HG02763 (cell line): ENCODE measurements around the gene GRAMD2B.
"Not testable (repeated sequence)": the region's sequence is repeated elsewhere in the genome, so short reads cannot be mapped to it uniquely, and the experiment has no call there.

Experiments used
- ATAC-seq: cut with Tn5 transposase; IDR thresholded peaks from one replicate; pipeline ENCODE4 v1.9.1; 2021; ENCODE audit warnings: mild to moderate bottlenecking, moderate library complexity; ENCODE audit not compliant: unreplicated experiment

GRAMD2B gene

DNA sequence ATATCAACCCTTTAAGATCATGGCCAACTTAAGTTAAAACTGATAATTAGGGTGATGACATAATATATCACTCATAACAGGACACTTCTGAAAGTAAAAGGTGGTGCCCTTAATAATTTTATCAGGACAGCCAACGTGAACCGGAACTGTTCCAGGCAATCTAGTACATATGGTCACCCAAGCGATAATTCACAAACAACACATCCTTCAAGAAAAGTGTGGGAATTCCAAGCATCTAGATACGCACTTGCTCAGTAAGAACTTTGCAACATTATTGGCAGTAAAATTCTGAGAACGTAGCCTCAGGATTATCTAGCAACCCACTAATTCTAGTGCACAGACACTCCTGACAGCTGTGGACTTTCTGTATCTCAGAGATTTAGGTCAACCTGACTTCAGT, 86.1 kb downstream of the GRAMD2B start:
- ATAC-seq: no peak

GRCh38 chr5:126511961-126512360, 88.8 kb downstream of the GRAMD2B start:
- ATAC-seq: no peak

DNA sequence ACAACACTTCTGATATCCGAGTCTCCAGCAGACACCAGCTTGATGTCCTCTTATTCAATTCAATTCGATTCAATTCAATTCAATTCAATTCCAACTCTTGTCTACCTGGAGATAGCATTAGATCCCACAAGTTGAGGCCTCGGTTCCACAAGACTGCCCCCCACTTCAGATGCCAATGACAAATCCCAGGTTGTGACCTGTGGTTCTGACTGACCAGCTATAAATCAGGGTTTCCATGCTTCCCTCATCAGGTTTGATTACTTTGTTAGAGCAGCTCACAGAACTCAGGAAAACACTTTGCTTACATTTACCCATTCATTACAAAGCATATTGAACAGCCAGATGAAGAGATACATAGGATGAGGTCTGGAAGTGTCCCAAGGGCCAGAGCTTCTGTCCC, 89.2 kb downstream of the GRAMD2B start:
- ATAC-seq: no peak

DNA sequence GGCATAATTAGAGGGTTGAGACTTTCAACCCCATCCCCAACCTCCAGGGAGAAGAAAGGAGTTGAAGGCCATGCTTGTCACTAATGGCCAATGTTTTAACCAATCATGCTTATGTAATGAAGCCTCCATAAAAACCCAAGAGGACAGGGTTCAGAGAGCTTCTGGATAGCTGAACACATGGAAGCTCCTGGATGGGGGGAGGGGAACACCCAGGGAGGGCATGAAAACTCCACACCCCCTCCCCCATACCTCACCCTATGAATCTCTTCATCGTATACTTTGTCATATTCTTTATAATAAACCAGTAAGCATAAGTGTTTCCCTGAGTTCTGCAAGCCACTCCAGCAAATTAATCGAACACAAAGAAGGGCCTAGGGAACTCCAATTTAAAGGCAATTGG, 90.1 kb downstream of the GRAMD2B start:
- ATAC-seq: no peak

GRCh38 chr5:126513703-126514102, 90.5 kb downstream of the GRAMD2B start:
- ATAC-seq: no peak

DNA sequence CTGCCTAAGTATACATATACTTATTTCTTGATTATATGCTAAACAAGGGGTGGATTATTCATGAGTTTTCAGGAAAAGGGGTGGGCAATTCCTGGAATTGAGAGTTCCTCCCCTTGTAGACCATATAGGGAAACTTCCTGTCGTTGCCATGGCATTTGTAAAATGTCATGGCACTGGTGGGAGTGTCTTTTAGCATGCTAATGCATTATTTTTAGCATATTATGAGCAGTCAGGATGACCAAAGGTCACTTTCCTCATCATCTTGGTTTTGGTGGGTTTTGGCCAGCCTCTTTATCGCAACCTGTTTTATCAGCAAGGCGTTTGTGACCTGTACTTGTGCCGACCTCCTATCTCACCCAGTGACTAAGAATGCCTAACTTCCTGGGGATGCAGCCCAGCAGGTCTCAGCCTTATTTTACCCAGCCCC, 90.9 kb downstream of the GRAMD2B start:
- ATAC-seq: no peak

- no peak for ATAC-seq
Observed at GRCh38 chr5:126514558-126515141, 91.4 kb downstream of the GRAMD2B start.

DNA sequence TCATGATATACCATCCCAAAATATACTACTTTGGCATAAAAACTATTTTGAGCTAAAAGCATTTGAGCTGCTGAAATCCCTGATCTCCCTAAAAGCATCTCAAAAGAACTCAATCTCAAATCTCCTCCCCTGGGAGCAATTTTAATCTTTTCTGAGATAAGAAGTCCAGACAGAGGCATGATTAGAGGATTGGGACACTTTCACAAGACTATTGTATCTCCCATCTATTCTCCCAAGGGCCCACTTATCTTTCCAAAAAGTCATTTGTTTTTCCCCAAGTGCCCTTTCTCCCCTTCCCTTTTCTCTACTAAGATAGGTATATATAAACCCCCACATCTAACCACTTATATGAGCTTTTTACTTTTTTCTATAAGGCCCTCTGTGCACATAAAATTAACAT, 92.1 kb downstream of the GRAMD2B start:
- ATAC-seq: no peak

GRCh38 chr5:126516133-126516532, 92.9 kb downstream of the GRAMD2B start:
- ATAC-seq: no peak

GRCh38 chr5:126516852-126517251, 93.6 kb downstream of the GRAMD2B start:
- no peak for ATAC-seq

GRCh38 chr5:126519223-126519622, 96.0 kb downstream of the GRAMD2B start:
- ATAC-seq: not testable (repeated sequence)

DNA sequence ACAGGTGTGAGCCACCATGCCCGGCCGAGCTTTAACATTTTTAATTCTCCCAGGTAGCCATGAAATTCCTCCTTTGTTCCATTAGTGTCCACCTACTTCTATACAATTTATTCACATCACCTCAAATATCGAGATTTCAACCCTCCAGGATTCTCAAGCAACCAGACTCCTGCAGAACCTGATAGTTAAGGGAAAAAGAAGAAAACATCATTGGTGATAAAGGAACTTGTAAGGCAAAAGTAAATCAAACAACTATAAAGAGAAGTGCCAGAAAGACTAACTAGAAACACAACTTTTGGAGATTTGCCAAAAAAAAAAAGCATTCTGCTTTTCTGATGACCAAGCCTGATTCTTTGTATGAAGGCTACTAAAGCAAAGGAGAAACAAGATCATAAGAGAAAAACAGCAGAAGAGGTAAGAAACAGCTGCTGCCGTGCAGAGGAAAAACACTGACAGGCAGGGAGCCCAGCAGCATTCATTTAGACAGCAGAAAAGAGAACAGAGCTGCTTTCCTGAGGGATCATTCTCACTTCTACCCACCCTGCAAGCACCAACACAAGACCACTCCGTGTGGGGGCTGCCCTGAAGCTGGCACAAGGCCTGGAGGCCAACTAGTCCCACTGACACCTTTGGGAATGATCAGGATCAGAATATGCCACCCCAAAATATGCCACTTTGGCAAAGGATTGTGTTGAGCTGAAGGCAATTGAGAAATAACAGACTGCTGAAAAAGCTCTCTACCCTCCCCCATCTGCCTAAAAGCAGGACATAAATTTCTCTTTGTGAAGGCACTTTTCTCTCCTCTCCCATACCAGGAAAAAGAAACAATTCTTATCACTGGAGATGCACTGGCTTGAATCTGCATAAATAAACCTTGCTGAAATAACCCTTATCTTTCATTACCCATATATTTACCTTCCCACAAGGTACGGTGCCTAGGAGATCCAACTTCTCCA, 96.7 kb downstream of the GRAMD2B start:
- no peak for ATAC-seq

GRCh38 chr5:126520593-126520953, 97.4 kb downstream of the GRAMD2B start:
- no peak for ATAC-seq

GRCh38 chr5:126521130-126521529, 97.9 kb downstream of the GRAMD2B start:
- ATAC-seq: no peak

DNA sequence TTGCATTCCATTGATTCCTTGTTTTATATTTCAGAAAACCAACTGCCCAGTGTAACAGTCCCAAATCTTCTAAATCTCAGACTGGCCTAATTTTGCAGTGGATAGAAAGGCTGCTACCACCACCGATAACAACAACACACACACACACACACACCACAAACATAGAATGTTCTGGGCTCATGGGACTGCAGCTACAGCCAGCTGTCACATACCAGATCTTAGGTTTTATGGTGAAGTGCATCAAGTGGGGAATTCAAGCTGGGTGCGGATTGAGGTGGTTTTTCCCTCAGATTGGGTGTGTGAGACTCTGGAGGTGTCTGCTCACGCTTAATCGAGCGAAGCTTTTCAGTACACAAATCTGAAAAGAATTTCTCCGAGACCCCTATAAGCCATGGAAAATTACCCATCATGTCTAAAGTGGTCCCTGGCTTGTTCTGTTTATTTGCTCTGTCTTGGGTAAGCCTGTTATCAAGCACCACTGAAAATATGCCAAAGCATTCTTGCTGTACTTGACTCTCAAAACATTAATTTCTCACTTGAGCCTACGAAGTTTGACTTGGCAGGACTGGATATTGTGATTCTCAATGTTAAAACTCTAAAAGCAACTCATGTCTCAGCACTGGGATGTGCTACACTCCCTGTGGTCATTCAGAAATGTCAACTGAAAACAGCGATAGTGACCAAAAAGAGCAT, 100.8 kb downstream of the GRAMD2B start:
- no peak for ATAC-seq

DNA sequence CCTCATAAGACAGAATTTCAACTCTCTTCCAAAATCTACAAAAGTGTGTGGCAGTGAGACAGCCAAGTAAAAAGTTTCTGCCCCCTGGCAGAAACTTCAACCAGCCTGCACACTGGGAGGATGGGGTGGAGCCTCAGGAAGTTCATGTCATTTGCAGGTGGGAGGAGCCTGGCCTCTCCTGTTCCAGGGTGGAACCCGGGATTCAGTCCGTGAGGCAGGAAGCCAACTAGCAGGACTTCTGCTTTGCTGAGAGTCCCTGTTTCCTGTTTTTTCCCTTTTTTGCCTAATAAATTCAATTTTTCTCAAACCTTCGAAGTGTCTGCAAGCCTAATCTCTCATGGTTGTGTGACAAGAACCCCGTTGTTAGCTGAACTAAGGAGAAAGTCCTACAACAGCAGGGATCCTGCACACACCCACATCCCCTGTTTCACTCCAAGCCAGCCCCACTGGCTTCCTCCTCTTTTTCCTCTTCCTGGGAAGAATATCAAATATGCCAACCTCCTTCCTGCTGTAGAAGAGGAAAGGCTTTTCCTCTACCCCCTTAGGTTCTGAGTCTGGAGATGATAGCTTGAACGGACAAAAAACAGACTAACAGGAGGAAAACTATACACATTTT, 102.5 kb downstream of the GRAMD2B start:
- no peak for ATAC-seq

GRCh38 chr5:126526493-126526892, 103.3 kb downstream of the GRAMD2B start:
- ATAC-seq: no peak

- ATAC-seq: no peak
Observed at GRCh38 chr5:126527158-126527557, 103.9 kb downstream of the GRAMD2B start.

- no peak for ATAC-seq
Observed at GRCh38 chr5:126527892-126528291, 104.7 kb downstream of the GRAMD2B start.

DNA sequence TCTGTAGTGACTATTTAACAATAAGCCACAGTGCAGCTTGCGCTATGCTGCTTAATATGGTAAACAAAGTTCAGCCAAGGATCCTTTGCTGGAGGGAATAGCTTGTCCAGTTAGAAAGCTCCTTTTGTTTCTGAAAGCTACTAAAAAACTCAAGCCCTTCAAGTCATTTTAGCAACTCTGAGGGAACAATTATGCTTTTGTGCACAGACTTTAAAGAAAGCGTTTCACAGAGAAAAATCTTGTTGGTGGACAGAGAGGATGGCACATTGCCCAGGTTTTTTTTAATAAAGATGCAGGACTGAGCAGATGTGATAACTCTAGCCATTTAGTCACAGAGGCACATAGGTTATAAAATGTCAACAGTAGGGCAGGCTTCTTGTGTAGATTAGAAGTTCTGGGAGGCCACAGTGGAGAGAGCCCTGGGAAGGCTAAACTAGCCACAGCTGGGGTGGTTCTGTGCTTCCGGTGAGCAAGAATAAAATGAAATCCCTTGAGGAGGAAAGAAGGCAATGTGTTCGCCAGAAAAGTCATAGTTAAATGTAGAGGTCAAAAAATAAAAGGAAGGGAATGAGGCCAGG, 108.4 kb downstream of the GRAMD2B start:
- no peak for ATAC-seq

GRCh38 chr5:126534553-126534952, 111.3 kb downstream of the GRAMD2B start:
- no peak for ATAC-seq
